Measurements from ENCODE around the gene ADM.

ADM gene

GRCh38 chr11:10329935-10330334 lies 25.1 kb downstream of the ADM start:
- DNase-seq, result no peak

GRCh38 chr11:10331548-10332289 lies 26.8 kb downstream of the ADM start:
- no peak for DNase-seq

- no peak for DNase-seq
These were observed 28.6 kb downstream of the ADM start for GRCh38 chr11:10333490-10333889.

DNA sequence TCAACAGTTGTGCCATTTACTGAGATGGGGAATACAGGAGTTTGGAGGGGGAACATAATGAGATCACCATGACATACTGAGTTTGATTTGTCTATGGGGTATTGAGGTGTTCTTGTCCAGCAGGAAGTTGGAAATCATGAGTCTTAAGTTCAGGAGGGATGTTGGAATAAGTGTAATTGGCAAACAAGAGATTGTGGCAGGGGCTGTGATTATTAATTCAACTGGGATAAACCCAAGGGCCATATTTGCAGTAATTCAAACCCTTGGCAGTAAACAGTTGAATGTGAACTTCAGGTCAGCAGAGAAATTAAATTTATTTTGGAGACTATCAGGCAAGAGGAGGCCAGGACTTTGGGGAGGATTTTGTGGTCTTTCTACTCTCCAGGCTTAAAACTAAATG lies 33.4 kb downstream of the ADM start:
- no peak for DNase-seq

GRCh38 chr11:10348650-10349280 lies 43.9 kb downstream of the ADM start:
- no peak for DNase-seq

DNA sequence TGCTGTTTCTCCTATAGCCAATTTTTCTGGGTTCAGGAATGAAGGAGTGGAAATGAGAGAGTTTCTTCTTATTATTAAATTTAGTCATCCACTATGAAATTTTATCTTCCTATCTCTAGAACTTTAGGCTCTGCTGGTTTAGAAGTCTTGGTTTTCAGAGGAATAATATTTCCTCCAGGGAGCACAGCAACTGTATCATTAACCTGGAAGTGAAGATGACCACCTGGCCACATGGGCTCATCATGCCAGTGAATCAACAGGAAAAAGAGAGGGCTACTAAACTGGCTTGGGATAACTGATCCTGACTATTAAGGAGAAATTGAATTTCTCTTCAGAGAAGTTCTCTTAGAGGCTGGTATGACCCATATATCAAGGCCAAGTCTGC lies 44.4 kb downstream of the ADM start:
- no peak for DNase-seq

GRCh38 chr11:10349806-10350205 lies 44.9 kb downstream of the ADM start:
- DNase-seq, result no peak

DNA sequence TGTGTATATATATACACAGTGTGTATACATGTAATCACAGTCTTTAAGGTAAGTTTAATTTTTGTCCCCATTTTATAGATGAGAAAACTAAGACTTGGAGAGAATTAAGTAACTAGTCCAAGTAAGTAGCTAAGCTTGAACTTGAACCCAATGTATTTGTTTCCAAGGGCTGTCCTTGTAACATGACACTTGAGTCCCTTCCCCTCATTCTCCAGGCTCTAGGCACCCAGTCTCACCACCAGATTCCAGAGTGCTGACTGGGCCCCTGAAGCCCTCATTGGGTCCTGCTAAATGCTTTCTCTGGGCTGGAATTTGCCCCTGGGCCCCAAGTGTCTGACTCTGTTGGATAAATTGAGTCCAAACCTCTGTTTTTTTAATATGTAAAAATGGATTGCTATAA lies 45.5 kb downstream of the ADM start:
- no peak for DNase-seq

- no peak for DNase-seq
These were observed 46.5 kb downstream of the ADM start for GRCh38 chr11:10351435-10351764.

GRCh38 chr11:10351765-10352641 lies 47.1 kb downstream of the ADM start:
- no peak for DNase-seq

DNA sequence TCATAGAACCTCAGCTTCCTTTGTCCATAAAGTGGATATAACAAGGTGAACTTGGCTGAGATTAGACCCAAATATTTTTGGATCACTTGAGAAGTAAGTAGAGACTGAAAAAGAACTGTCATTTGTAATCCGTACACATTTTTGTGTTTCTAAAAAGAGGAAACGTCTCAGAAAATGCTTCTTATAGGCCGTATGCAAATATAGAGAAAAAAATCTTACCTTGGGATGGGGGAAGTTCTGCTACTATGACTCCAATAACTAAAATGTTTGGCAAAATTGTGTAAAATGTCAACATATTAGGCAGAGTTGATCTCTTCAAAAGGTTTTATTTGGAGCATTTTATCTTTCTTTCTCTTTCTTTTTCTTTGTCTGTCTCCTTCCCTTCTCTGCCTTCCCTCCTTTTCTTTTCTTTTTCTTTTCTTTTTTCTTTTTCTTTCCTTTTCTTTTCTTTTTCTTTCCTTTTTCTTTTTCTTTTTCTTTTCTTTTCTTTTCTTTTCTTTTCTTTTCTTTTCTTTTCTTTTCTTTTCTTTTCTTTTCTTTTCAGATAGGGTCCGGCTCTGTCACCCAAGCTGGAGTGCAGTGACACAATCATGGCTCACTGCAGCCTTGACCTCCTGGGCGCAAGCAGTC lies 48.2 kb downstream of the ADM start:
- DNase-seq, result no peak

GRCh38 chr11:10354389-10354788 lies 49.5 kb downstream of the ADM start:
- DNase-seq, result no peak

DNA sequence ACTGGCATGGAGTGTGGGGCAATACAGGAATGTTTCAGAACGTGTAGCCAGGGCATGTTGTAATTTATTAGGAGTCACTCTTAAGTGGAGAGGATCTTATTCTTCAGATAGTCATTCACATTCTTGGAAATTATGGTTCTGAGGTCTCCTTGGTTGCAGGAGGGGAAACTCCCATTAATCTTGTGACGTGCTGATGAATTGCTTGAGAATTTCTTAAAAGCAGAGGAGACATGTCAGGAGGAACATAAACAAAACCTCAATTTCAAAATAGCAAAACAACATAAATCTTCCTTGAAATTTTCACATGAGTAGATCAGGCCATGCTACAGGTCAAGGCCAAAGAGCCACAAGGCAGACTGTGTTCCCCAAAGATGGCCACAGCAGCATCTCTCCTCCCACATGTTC lies 50.4 kb downstream of the ADM start:
- DNase-seq, result no peak

DNA sequence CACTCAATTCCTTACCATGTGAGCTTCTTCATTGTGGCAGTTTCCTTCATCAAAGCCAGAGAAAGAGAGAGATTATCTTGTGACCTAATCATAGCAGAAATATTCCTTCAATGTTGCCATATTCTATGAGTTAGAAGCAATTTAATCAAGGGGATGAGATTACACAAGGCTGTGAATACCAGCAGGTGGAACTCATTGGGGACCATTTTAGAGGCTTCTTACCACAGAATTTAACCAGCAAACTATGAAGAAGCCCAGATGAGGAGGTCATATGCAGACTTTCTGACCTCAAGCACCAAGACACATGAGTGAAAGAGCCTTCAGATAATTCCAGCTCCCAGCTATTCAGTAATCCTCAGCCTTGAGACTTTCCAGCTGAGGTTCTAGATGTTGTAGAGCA lies 51.3 kb downstream of the ADM start:
- no peak for DNase-seq
